ENCODE results near the gene GPR179.

The GPR179 gene

DNA sequence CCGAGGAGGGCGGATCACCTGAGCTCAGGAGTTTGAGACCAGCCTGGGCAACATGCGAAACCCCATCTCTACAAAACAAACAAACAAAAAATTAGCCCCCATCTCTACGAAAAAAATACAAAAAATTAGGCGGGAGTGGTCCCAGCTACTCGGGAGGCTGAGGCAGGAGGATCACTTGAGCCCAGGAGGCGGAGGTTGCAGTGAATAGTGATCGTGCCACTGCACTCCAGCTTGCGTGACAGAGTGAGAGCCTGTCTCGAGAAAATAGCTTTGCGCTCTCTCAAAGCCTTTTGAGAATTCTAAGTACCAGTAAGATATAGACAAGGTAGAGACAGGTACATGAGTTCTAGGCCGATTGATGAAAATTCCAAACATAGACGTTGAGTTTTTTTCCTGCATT, 9.9 kb upstream of the GPR179 start:
- TF ChIP-seq SP1 (IDR thresholded peaks at IDR 0.05): no peak
- TF ChIP-seq LEF1 (IDR thresholded peaks at IDR 0.05; ENCODE audit: borderline replicate concordance): no peak
- TF ChIP-seq NFRKB (IDR thresholded peaks at IDR 0.05): no peak
- no peak for DNase-seq (ENCODE audit: extremely low spot score)
- ChIA-PET POLR2A (interaction anchor here (1.2 to 5.1 kb wide), 3 partner anchors 10 to 61 kb away, joined by 3 to 69 read pairs (median 15); partner anchors contain the start of gene GPR179), CTCF (interaction anchor here (1.5 to 3.0 kb wide), 3 partner anchors 13 to 128 kb away, joined by 4 to 17 read pairs (median 11); no protein-coding TSS in a partner anchor)

DNA sequence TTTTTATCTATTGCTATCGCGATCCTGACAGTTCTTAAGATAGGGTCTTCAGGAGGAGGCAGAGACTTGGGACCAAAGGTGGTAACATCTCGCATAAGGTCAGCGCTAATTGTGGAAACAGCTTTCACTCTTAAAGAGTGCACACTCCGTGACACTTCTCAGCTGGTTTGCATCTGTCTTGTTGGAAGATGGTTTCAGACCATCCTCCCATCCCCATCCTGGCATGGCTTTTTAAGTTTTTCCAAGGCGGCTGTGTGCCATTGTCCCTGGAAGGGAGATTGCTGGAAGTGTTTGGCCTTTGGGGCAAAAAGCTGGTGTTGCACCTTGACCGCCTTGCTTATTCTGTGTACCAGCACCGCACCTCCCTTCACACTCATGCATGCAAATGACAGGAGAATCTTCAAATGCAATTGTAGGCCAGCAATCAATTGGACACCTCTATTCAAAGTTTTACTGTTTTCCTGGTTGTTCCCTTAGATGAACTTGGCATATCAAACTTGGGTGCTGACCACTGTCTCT, 9.4 kb upstream of the GPR179 start:
- CTCF ChIA-PET: interaction anchor here (0.7 to 2.4 kb wide), 3 partner anchors 61 to 129 kb away, joined by 3 to 17 read pairs (median 4); no protein-coding TSS in a partner anchor
- no peak for TF ChIP-seq SP1 (IDR thresholded peaks at IDR 0.05)
- no peak for TF ChIP-seq LEF1 (IDR thresholded peaks at IDR 0.05; ENCODE audit: borderline replicate concordance)
- no peak for TF ChIP-seq NFRKB (IDR thresholded peaks at IDR 0.05)
- TF ChIP-seq, protein P1, sequence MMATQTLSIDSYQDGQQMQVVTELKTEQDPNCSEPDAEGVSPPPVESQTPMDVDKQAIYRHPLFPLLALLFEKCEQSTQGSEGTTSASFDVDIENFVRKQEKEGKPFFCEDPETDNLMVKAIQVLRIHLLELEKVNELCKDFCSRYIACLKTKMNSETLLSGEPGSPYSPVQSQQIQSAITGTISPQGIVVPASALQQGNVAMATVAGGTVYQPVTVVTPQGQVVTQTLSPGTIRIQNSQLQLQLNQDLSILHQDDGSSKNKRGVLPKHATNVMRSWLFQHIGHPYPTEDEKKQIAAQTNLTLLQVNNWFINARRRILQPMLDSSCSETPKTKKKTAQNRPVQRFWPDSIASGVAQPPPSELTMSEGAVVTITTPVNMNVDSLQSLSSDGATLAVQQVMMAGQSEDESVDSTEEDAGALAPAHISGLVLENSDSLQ (IDR thresholded peaks at IDR 0.05): no peak
- POLR2A ChIA-PET: interaction anchor here (0.9 to 5.1 kb wide), 6 partner anchors 9 to 61 kb away, joined by 3 to 69 read pairs (median 6); partner anchors contain the start of gene GPR179
- DNase-seq (ENCODE audit: extremely low spot score): no peak

DNA sequence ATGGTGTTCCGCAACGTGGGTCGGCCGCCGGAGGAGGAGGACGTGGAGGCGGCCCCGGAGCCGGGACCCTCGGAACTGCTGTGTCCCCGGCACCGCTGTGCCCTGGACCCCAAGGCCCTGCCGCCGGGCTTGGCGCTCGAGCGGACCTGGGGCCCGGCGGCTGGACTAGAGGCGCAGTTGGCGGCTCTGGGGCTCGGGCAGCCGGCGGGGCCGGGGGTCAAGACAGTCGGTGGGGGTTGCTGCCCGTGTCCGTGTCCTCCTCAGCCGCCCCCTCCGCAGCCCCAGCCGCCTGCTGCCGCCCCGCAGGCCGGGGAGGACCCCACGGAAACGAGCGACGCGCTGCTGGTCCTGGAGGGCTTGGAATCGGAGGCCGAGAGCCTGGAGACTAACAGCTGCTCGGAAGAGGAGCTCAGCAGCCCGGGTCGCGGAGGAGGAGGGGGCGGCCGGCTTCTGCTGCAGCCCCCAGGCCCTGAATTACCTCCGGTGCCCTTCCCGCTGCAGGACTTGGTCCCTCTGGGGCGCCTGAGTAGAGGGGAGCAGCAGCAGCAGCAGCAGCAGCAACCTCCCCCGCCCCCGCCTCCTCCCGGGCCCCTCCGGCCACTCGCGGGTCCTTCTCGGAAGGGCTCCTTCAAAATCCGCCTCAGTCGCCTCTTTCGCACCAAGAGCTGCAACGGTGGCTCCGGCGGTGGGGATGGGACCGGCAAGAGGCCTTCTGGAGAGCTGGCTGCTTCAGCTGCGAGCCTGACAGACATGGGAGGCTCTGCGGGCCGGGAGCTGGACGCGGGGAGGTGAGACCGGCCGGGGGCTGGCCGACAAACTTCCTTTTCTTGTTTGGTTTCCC, 8.7 kb upstream of the GPR179 start:
- ChIA-PET POLR2A (interaction anchor here (0.8 to 5.1 kb wide), 13 partner anchors 9 to 157 kb away, joined by 3 to 69 read pairs (median 5); partner anchors contain the start of gene GPR179), CTCF (interaction anchor here (0.6 to 2.4 kb wide), 7 partner anchors 19 to 184 kb away, joined by 3 to 17 read pairs (median 4); no protein-coding TSS in a partner anchor)
- peak; percentile 14 for DNase-seq (ENCODE audit: extremely low spot score)
- TF ChIP-seq LEF1 (IDR thresholded peaks at IDR 0.05; ENCODE audit: borderline replicate concordance) (no peak), ZNF384 (IDR thresholded peaks at IDR 0.05) (no peak), ELF4 (IDR thresholded peaks at IDR 0.05) (no peak), FOXM1 (IDR thresholded peaks at IDR 0.05; ENCODE audit: borderline replicate concordance) (no peak), SUZ12 (IDR thresholded peaks at IDR 0.05) (no peak), ARNT (IDR thresholded peaks at IDR 0.05) (no peak), TARDBP (IDR thresholded peaks at IDR 0.05) (no peak), SP1 (IDR thresholded peaks at IDR 0.05) (no peak), BHLHE40 (IDR thresholded peaks at IDR 0.05; ENCODE audit: borderline replicate concordance) (no peak), FOXK2 (IDR thresholded peaks at IDR 0.05) (no peak), CTBP1 (IDR thresholded peaks at IDR 0.05; ENCODE audit: borderline replicate concordance) (no peak), HDGF (IDR thresholded peaks at IDR 0.05; ENCODE audit: borderline replicate concordance) (no peak), L3MBTL2 (conservative IDR thresholded peaks at IDR 0.05) (no peak), FOXA1 (IDR thresholded peaks at IDR 0.05) (no peak), NFRKB (IDR thresholded peaks at IDR 0.05) (no peak)
- TF ChIP-seq, protein P1 (IDR thresholded peaks at IDR 0.05): no peak

DNA sequence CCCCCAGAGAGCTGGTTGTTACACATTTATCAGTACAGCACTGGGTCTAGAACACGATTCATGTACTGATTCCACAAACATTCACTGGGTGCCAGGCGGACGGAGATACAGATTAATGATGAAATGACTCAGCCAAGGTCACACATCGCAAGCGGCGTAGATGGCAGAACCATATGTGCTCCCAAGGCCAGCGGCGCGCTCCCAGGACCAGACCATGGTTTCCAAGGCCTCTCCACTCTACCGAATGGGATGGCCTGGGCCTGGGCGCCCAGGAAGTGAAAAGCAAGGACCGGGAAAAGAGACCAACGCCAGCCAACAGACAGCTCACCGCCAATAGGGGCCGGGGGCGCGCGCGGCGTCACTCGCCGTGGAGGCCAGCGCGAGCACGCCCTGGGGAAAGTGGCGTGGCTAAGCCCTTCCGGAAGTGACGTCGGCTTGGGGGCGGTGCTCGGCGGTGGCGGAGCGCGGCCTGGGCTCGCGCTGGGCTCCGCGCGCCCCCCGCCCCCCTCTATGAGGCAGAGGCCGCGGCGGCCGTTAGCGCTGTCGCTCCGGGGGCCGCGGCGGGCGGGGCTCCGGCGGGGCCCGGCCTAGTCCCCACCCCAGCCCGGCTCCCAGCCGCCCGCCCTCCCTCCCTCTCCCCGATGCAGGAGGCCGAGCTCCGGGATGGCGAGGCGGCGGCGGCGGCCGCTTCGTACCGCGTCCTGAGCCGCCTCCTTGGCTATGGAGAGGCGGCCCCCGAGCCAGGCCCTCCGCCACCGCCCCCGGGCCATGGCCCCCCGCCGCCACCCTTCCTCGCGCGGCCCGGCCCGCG, 7.9 kb upstream of the GPR179 start, which contains the start of gene SOCS7:
Gene SOCS7, plus strand, starts transcription at position 433 of the 811 bp plus-strand sequence. Its CDS starts 209 bp downstream, at position 642.
- TF ChIP-seq ELF4 (IDR thresholded peaks at IDR 0.05) (no peak; the same call in 1 of the 2 replicates), L3MBTL2 (conservative IDR thresholded peaks at IDR 0.05) (peak; percentile 21; the same call in 1 of the 2 replicates), LEF1 (IDR thresholded peaks at IDR 0.05; ENCODE audit: borderline replicate concordance) (no peak), SP1 (IDR thresholded peaks at IDR 0.05) (no peak), BHLHE40 (IDR thresholded peaks at IDR 0.05; ENCODE audit: borderline replicate concordance) (no peak), TARDBP (IDR thresholded peaks at IDR 0.05) (no peak)
- TF ChIP-seq, protein P1 (IDR thresholded peaks at IDR 0.05): peak; percentile 18; the same call in 1 of the 2 replicates
- CTCF ChIA-PET: interaction anchor here (0.6 to 2.8 kb wide), 6 partner anchors 18 to 185 kb away, joined by 3 to 53 read pairs (median 4); no protein-coding TSS in a partner anchor

DNA sequence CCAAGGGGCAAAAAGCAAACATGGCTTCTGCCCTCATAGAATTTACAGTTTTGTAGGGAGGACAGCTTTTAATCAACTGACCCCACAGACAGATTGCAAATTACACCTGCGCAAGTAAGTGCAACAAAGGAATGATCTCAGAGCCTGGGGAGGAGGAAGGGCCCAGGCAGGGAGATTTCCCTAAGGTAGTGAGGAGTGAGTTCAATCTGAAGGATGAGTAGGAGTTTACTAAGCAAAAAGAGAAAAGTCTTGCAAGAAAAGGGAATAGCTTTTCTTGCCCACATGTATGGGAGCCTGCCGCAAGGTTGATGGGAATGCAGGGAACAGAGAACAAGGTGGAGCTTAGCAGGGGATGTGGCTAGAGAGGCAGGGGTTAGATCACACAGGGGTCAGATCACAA, 6.3 kb upstream of the GPR179 start:
- TF ChIP-seq TARDBP (IDR thresholded peaks at IDR 0.05): no peak
- TF ChIP-seq ELF4 (IDR thresholded peaks at IDR 0.05): no peak
- no peak for TF ChIP-seq ARNT (IDR thresholded peaks at IDR 0.05)
- no peak for TF ChIP-seq HDGF (IDR thresholded peaks at IDR 0.05; ENCODE audit: borderline replicate concordance)
- no peak for TF ChIP-seq CTBP1 (IDR thresholded peaks at IDR 0.05; ENCODE audit: borderline replicate concordance)
- TF ChIP-seq FOXK2 (IDR thresholded peaks at IDR 0.05): no peak
- TF ChIP-seq SUZ12 (IDR thresholded peaks at IDR 0.05): no peak
- TF ChIP-seq BHLHE40 (IDR thresholded peaks at IDR 0.05; ENCODE audit: borderline replicate concordance): no peak
- no peak for TF ChIP-seq FOXA1 (IDR thresholded peaks at IDR 0.05)
- TF ChIP-seq, protein P1 (IDR thresholded peaks at IDR 0.05): no peak
- TF ChIP-seq ZNF384 (IDR thresholded peaks at IDR 0.05): no peak
- TF ChIP-seq FOXM1 (IDR thresholded peaks at IDR 0.05; ENCODE audit: borderline replicate concordance): no peak
- ChIA-PET POLR2A (interaction anchor here (1.0 to 3.6 kb wide), 6 partner anchors 10 to 64 kb away, joined by 4 to 60 read pairs (median 5); no protein-coding TSS in a partner anchor), CTCF (interaction anchor here (0.8 to 4.0 kb wide), 11 partner anchors 10 to 74 kb away, joined by 3 to 53 read pairs (median 13); no protein-coding TSS in a partner anchor)
- DNase-seq (ENCODE audit: extremely low spot score): no peak

More for the DNA sequence above, 7.9 kb upstream of the GPR179 start, which contains the start of gene SOCS7:
- POLR2A ChIA-PET: interaction anchor here (0.6 to 5.1 kb wide), 23 partner anchors 9 to 401 kb away, joined by 3 to 69 read pairs (median 5); partner anchors contain the start of gene PSMB3
- DNase-seq (ENCODE audit: extremely low spot score): peak; percentile 86

All from HEK293T (cell line).